Cardiac fibroblast (primary cell): ENCODE measurements around the gene CHST12.

Source experiments
- DNase-seq, 2 donors: peaks; one replicate each; pipeline versions ENCODE4 v3.0.0 to v3.0.0-alpha.2; 2010; ENCODE audit warnings: low read depth in 2 of 2
- H3K4me3 ChIP-seq, 2 donors: replicated peaks in 1 of 2; 1 replicate in 1 of 2; 2 replicates in 1 of 2; pipeline ENCODE4 v1.5.1; 2011; ENCODE audit warnings: low read depth in 2 of 2, low read length in 2 of 2, mild to moderate bottlenecking in 2 of 2, moderate library complexity in 1 of 2
- CTCF ChIP-seq: IDR thresholded peaks from one replicate; pipeline ENCODE4 v1.5.1; 2011; ENCODE audit warnings: low read depth, mild to moderate bottlenecking, low read length, inconsistent platforms

Gene CHST12

GRCh38 chr7:2394566-2395082 is 8.8 kb upstream of the CHST12 start:
- H3K4me3 ChIP-seq: no peak overlapping the region
- no peak for DNase-seq
- no peak for TF ChIP-seq CTCF

GRCh38 chr7:2398506-2398905 is 4.9 kb upstream of the CHST12 start:
- no peak overlapping the region for H3K4me3 ChIP-seq
- DNase-seq: no peak
- TF ChIP-seq CTCF: no peak

GRCh38 chr7:2399848-2400587 is 3.4 kb upstream of the CHST12 start:
- peak; percentile 94 to 97 for DNase-seq
- TF ChIP-seq CTCF: no peak
- peak overlapping the region in 1 of 2 donors; percentile 24 for H3K4me3 ChIP-seq

GRCh38 chr7:2402687-2403013 is 761 bp upstream of the CHST12 start:
- peak overlapping the region; percentile 55 to 69 for H3K4me3 ChIP-seq
- DNase-seq: no peak
- TF ChIP-seq CTCF: no peak

- peak; percentile 25 to 42 for DNase-seq
- peak overlapping the region; percentile 63 to 82 for H3K4me3 ChIP-seq
- peak; percentile 4 for TF ChIP-seq CTCF
Measured at GRCh38 chr7:2403718-2404648, 572 bp downstream of the CHST12 start.

GRCh38 chr7:2404714-2405119 is 1.3 kb downstream of the CHST12 start:
- H3K4me3 ChIP-seq: peak overlapping the region; percentile 63 to 82
- TF ChIP-seq CTCF: no peak
- no peak for DNase-seq
